K562 (cell line): ENCODE results near the gene KRT76. TPM values are rescaled to one million over a fixed set of nuclear protein-coding genes. Genes with fewer than 3 reads are reported as not detected.
A peak's percentile ranks its signal among the peaks of the same experiment; 100 is the strongest.

Experiments used
- BRF1 ChIP-seq: IDR thresholded peaks from 3 replicates; pipeline ENCODE4 v1.6.1; 2011; ENCODE audit warnings: borderline replicate concordance, mild to moderate bottlenecking; ENCODE audit not compliant: insufficient read length; ENCODE audit errors: extremely low read depth
- ERF ChIP-seq: fragments of 450-650 bp; formaldehyde crosslinking; IDR thresholded peaks from 2 replicates; pipeline ENCODE4 v1.4.0; 2020; ENCODE audit warnings: mild to moderate bottlenecking, mixed read lengths
- FOXK1 ChIP-seq: sonication (generic); formaldehyde crosslinking; IDR thresholded peaks from 2 replicates; pipeline ENCODE4 v1.8.0; 2022; ENCODE audit warnings: missing genetic modification reagents, mild to moderate bottlenecking, borderline replicate concordance
- FOXP1 ChIP-seq: sonication (generic); formaldehyde crosslinking; IDR thresholded peaks from 2 replicates; pipeline ENCODE4 v1.8.0; 2022; ENCODE audit warnings: mild to moderate bottlenecking, missing genetic modification reagents
- HDAC6 ChIP-seq: IDR thresholded peaks from 2 replicates; pipeline ENCODE4 v1.6.1; 2012; ENCODE audit warnings: low read depth, mild to moderate bottlenecking, control low read depth, inconsistent platforms, low read length, moderate library complexity
- HMG20A ChIP-seq: fragments of 450-650 bp; formaldehyde crosslinking; conservative IDR thresholded peaks from 2 replicates; pipeline ENCODE4 v1.4.0; 2020; ENCODE audit warnings: mild to moderate bottlenecking, mixed read lengths
- MAZ ChIP-seq, 2 experiments: fragments of 450-650 bp in 1 of 2; sonication (generic) in 1 of 2; formaldehyde crosslinking; IDR thresholded peaks in 1 of 2; conservative IDR thresholded peaks in 1 of 2; 2 replicates each; pipeline versions ENCODE4 v1.4.0 to v1.5.0; 2020; ENCODE audit warnings: mild to moderate bottlenecking in 1 of 2, missing genetic modification reagents in 1 of 2
- MEIS2 ChIP-seq: fragments of 450-650 bp; IDR thresholded peaks from 2 replicates; pipeline ENCODE4 v1.6.1; 2014; ENCODE audit warnings: mild to moderate bottlenecking; ENCODE audit not compliant: partially characterized antibody
- MTA3 ChIP-seq: fragments of 450-650 bp; formaldehyde crosslinking; IDR thresholded peaks from 2 replicates; pipeline ENCODE4 v1.6.1; 2017; ENCODE audit warnings: mild to moderate bottlenecking, borderline replicate concordance
- RBM14 ChIP-seq: fragments of 200-400 bp; formaldehyde crosslinking; IDR thresholded peaks from 2 replicates; pipeline ENCODE4 v1.6.1; 2018; ENCODE audit warnings: low read depth, mild to moderate bottlenecking, low read length, moderate library complexity, borderline replicate concordance; ENCODE audit not compliant: insufficient read depth
- RFX7 ChIP-seq: fragments of 250-450 bp; sonication (Bioruptor Pico); IDR thresholded peaks from 2 replicates; pipeline ENCODE4 v1.5.1; 2021; ENCODE audit warnings: mild to moderate bottlenecking
- SMAD4 ChIP-seq: fragments of 250-450 bp; sonication (Bioruptor Pico); conservative IDR thresholded peaks from 2 replicates; pipeline ENCODE4 v1.8.0; 2021; ENCODE audit warnings: inconsistent platforms, mild to moderate bottlenecking, moderate library complexity
- SMARCA4 ChIP-seq: fragments of 450-650 bp; IDR thresholded peaks from 2 replicates; pipeline ENCODE4 v1.6.1; 2016
- TAF15 ChIP-seq: fragments of 200-400 bp; formaldehyde crosslinking; IDR thresholded peaks from 2 replicates; pipeline ENCODE4 v1.6.1; 2017; ENCODE audit warnings: mild to moderate bottlenecking, low read depth, low read length, moderate library complexity
- ZNF143 ChIP-seq: sonication (generic); formaldehyde crosslinking; IDR thresholded peaks from 2 replicates; pipeline ENCODE4 v1.9.0; 2022; ENCODE audit warnings: mild to moderate bottlenecking, missing genetic modification reagents
- ZNF274 ChIP-seq: IDR thresholded peaks from 2 replicates; pipeline ENCODE4 v1.6.1; 2011; ENCODE audit warnings: low read depth, mild to moderate bottlenecking, low read length, moderate library complexity, borderline replicate concordance
- ZNF311 ChIP-seq: fragments of 250-450 bp; sonication (Bioruptor Pico); IDR thresholded peaks from 2 replicates; pipeline ENCODE4 v1.4.0; 2020; ENCODE audit warnings: mild to moderate bottlenecking, moderate library complexity
- ZNF408 ChIP-seq: fragments of 250-450 bp; sonication (Bioruptor Pico); IDR thresholded peaks from 2 replicates; pipeline ENCODE4 v1.4.0; 2020; ENCODE audit warnings: low read depth, mild to moderate bottlenecking, moderate library complexity
- ZNF561 ChIP-seq: fragments of 450-650 bp; formaldehyde crosslinking; conservative IDR thresholded peaks from 2 replicates; pipeline ENCODE4 v1.4.0; 2020; ENCODE audit warnings: mild to moderate bottlenecking, moderate library complexity
- polyA plus RNA-seq, 8 experiments: library from polyadenylated mRNA; depleted of rRNA in 4 of 8; stranded (reverse) in 5 of 8; unstranded in 3 of 8; fragments of >200 nt; fragmentation: Nextera tagmentation in 2 of 8; fragmentation: Illumina TruSeq in 1 of 8; extraction: Ambion mirVana in 2 of 8; extraction: Trizol in 1 of 8; gene quantifications; 2 replicates each; pipeline versions ENCODE4 v1.2.1 to v1.2.3, GENCODE V29; 2011 to 2014; ENCODE audit warnings: inconsistent platforms in 1 of 8, missing spikeins in 1 of 8
- total RNA-seq, 7 experiments: library from RNA; depleted of rRNA in 6 of 7; stranded (reverse); fragments of >200 nt in 6 of 7; fragmentation: Illumina TruSeq in 2 of 7; extraction: Trizol in 2 of 7; gene quantifications; 2 replicates each; pipeline versions ENCODE4 v1.2.1 to v1.2.3, GENCODE V29; 2011 to 2021; ENCODE audit warnings: low replicate concordance in 1 of 7
- TF ChIP-seq, protein P1 (sequence below): fragments of 200-800 bp; sonication (Bioruptor generic); IDR thresholded peaks from 2 replicates; pipeline ENCODE4 v1.6.1; 2017; ENCODE audit warnings: missing genetic modification characterization, missing compliant biosample characterization
- TF ChIP-seq, protein P2 (sequence below): fragments of 450-650 bp; formaldehyde crosslinking; IDR thresholded peaks from 2 replicates; pipeline ENCODE4 v1.4.0; 2022; ENCODE audit warnings: mild to moderate bottlenecking, moderate library complexity
- TF ChIP-seq, protein P3 (sequence below): fragments of 450-650 bp; formaldehyde crosslinking; IDR thresholded peaks from 2 replicates; pipeline ENCODE4 v1.4.0; 2022; ENCODE audit warnings: missing genetic modification characterization
- TF ChIP-seq, protein P4 (sequence below): sonication (generic); formaldehyde crosslinking; IDR thresholded peaks from 2 replicates; pipeline ENCODE4 v1.8.1; 2023; ENCODE audit warnings: mild to moderate bottlenecking, missing genetic modification reagents, moderate library complexity

Gene KRT76
- total and polyA plus RNA-seq, 9 of the 15 experiments (the other 6 are each of a cell fraction or from before 2014, with no cell fraction given): not detected

- TF ChIP-seq ZNF143 (no peak), TAF15 (no peak), ERF (CRISPR knock-in tag) (no peak), HDAC6 (no peak), FOXP1 (CRISPR knock-in tag) (no peak), SMARCA4 (no peak), ZNF311 (CRISPR knock-in tag) (no peak), MEIS2 (no peak), ZNF561 (CRISPR knock-in tag) (no peak), RBM14 (no peak), SMAD4 (CRISPR knock-in tag) (0 out of 2 replicates have a peak, but pooled peaks have one; percentile 36), MTA3 (no peak), ZNF408 (CRISPR knock-in tag) (no peak), FOXK1 (CRISPR knock-in tag) (no peak), ZNF274 (no peak), RFX7 (CRISPR knock-in tag) (no peak), HMG20A (CRISPR knock-in tag) (no peak), BRF1 (no peak), MAZ (CRISPR knock-in tag; conservative IDR thresholded peaks at IDR 0.05 in 1 of 2, IDR thresholded peaks at IDR 0.05 in 1 of 2) (peak in 1 of 2 experiments; percentile 64; a peak in 1 of 4 replicates)
- TF ChIP-seq, protein P1, sequence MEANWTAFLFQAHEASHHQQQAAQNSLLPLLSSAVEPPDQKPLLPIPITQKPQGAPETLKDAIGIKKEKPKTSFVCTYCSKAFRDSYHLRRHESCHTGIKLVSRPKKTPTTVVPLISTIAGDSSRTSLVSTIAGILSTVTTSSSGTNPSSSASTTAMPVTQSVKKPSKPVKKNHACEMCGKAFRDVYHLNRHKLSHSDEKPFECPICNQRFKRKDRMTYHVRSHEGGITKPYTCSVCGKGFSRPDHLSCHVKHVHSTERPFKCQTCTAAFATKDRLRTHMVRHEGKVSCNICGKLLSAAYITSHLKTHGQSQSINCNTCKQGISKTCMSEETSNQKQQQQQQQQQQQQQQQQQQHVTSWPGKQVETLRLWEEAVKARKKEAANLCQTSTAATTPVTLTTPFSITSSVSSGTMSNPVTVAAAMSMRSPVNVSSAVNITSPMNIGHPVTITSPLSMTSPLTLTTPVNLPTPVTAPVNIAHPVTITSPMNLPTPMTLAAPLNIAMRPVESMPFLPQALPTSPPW: no peak
- TF ChIP-seq, protein P2, sequence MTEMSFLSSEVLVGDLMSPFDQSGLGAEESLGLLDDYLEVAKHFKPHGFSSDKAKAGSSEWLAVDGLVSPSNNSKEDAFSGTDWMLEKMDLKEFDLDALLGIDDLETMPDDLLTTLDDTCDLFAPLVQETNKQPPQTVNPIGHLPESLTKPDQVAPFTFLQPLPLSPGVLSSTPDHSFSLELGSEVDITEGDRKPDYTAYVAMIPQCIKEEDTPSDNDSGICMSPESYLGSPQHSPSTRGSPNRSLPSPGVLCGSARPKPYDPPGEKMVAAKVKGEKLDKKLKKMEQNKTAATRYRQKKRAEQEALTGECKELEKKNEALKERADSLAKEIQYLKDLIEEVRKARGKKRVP (CRISPR knock-in tag): no peak
- TF ChIP-seq, protein P3, sequence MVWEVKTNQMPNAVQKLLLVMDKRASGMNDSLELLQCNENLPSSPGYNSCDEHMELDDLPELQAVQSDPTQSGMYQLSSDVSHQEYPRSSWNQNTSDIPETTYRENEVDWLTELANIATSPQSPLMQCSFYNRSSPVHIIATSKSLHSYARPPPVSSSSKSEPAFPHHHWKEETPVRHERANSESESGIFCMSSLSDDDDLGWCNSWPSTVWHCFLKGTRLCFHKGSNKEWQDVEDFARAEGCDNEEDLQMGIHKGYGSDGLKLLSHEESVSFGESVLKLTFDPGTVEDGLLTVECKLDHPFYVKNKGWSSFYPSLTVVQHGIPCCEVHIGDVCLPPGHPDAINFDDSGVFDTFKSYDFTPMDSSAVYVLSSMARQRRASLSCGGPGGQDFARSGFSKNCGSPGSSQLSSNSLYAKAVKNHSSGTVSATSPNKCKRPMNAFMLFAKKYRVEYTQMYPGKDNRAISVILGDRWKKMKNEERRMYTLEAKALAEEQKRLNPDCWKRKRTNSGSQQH (CRISPR knock-in tag): no peak
- TF ChIP-seq, protein P4, sequence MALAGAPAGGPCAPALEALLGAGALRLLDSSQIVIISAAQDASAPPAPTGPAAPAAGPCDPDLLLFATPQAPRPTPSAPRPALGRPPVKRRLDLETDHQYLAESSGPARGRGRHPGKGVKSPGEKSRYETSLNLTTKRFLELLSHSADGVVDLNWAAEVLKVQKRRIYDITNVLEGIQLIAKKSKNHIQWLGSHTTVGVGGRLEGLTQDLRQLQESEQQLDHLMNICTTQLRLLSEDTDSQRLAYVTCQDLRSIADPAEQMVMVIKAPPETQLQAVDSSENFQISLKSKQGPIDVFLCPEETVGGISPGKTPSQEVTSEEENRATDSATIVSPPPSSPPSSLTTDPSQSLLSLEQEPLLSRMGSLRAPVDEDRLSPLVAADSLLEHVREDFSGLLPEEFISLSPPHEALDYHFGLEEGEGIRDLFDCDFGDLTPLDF (CRISPR knock-in tag): 0 out of 2 replicates have a peak, but pooled peaks have one; percentile 38
These were observed 35.6 kb downstream of the KRT76 start (continued) for GRCh38 chr12:52741375-52742195.
